ENCODE results near the gene METTL2B.
A peak's percentile ranks its signal among the peaks of the same experiment; 100 is the strongest.
"Not testable (repeated sequence)": the region's sequence is repeated elsewhere in the genome, so short reads cannot be mapped to it uniquely, and the experiment has no call there.

The METTL2B gene

DNA sequence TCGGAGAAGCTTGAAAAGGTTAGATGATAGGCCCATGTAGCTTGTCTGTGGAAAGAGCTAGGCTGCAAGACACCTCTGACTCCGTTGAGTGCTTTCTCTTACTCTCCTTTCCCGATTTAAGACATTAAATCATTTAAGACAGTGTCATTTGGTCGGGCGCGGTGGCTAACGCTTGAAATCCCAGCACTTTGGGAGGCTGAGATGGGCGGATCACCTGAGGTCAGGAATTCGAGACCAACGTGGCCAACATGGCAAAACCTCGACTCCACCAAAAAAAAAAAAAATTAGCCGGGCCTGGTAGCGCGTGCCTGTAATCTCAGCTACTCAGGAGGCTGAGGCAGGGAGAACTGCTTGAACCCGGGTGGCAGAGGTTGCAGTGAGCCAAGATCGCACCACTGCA lies 52.6 kb downstream of the METTL2B start:
- not testable (repeated sequence) for DNase-seq

DNA sequence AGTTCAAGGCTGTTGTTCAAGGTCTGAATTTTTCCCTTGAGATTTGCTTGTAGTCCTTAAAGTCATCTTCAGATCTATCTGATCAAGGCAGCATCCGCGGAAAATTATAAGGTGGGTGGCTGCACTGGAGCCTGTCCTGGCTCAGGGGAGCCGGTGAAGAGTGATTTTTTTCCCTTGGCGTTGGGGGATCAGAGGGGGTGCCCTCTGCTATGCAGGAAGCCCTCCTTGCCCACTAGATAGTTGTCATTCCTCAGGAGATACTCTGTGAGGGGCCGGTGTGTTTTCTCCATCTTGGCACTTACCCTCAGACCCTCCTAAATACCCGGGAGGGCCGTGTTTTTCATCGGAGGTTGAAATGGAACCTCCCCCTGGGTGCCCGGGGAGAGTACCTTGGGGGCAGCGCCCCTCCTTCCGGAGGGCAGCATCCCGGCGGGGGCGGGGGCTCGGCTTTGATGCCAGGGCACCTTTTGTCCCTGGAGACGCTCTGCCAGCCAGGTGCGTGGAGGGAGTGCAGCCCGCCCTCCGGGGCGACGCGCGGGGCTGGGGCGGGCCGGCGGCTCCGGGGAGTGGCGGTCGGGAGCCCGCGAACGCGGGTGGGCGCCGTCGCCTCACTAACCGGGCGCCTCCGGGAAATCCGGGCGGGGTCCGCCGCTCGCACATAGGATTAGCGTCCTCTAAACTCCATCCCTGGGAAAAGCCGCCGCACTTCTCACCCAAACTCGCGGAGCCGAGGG lies 53.7 kb downstream of the METTL2B start:
- DNase-seq: not testable (repeated sequence)

DNA sequence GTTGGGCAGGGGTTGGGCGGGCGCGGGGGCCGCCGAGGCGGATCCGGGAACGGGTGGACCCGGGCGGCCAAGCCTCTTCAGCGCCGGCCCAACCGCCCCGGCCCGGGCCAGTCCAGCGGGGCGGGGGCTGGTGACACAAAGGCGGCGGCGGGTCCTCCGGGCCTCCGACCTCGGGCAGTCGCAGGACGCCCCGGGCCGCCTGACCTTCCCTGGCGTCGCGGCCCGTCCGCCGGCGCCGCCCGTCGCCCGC lies 54.2 kb downstream of the METTL2B start:
- DNase-seq: no peak

DNA sequence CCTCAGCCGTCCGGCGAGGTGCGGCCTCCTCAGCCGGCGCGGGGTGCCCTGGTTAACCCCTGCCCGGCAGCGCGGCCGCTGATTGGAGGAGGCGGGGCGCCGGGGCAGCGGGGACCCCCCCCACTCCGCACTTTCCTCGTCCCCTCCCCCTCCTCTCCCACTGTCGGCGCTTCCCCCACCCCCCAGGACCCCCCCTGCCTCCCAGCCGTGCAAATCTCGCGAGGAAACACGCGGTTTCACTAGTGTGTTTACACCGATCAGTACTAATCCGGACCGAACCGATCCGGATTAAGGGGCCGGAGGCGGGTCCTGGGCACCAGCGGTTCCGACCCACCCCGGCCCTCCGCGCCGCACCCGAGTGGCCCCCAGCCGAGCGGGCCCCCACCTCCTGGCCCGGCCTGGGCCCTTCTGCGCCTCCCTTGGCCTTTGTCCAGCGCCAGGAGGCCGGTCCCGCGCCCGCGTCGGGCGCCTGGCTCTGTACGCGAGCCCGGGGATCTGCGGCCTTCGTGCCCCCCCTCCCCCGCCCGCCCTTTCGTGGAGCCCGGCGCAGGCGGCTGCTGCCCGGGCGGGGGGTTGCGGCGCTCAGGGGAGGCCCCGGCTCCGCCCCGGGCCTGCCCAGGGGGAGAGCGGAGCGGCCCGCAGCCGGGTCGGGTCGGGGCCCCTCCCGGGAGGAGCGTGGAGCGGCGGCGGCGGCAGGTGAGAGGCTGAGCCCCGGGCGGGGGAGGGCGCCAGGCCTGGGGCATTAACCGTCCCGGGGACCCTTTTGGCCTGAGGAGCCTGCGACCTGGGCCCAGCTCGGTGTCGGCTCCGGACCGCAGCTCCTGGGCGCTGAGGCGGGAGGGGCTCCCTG lies 54.8 kb downstream of the METTL2B start:
- peak; percentile 41 for DNase-seq

DNA sequence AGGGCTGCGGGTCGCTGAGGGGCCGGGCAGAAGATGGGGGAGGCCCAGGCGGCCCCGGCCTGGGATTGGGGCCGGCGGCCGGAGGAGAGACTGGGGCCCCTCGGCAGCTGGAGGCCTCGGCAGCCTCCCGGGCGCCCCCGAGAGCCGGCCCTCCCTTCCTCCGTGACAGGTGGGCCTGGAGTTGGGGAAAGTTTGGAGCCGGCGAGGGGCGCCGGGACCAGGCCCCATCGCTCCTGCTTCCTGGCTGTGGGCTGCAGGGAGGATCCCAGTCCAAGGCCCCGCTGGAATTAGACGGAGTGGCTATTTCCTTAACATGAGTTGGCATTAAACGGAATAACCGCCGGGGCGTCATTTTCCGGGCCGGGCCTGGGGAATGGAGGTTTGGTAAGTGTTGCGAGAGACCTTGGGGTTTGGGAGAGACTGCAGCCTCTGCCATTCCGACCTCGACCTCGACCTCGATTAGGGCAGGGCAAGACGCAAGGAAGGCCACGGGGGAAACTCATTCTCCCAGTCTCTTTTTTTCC lies 55.5 kb downstream of the METTL2B start:
- not testable (repeated sequence) for DNase-seq

DNA sequence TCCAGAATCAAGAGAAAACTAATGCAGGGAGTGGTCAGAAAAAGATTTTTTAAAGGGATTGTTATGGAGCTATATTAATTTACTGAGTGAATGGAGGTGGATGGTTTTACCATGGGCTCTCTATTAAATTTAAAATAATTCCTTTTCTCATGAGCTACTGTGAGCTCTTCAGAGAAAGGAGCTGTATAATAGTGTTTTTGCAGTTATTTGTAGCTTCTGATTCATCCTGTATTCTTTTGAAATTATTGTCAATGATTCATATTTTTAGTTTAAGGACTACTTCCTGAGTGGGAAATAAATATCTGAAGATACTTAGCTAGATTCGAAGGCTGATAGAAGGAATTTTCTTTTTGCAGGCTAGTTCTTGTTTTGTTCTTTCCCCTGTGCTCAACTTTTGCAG lies 56.4 kb downstream of the METTL2B start:
- not testable (repeated sequence) for DNase-seq

DNA sequence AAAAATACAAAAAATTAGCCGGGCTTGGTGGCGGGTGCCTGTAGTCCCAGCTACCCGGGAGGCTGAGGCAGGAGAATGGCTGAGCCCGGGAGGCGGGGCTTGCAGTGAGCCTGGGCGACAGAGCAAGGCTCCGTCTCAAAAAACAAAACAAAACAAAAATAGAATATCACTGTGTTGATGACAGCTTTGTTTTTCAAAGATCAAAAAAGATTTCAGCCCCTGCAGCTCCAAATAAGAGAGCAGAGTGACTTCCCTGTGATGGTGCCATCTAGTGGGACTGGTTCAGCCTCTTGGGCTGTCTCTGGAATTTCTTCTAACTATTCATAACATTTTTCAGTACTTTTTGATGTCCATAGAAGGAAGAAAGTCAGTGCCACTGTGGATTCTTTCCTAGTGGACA lies 60.9 kb downstream of the METTL2B start:
- DNase-seq: not testable (repeated sequence)

DNA sequence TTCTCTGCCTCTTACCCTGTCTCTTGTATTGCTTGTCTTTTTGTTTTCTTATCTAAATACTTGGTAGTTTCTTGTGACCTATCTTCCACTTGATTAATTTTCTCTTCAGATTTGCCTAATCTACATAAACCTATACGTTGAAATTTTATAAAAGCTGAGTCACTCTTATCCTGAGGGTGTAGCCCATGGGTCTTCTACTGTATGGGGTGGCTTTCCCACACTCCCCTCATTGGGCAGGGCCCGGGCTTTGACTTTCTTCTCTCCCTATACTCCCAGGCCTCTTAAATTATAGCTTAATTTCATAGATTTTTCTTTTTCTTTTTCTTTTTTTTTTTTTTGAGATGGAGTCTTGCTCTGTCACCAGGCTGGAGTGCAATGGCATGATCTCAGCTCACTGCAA lies 66.0 kb downstream of the METTL2B start:
- not testable (repeated sequence) for DNase-seq

DNA sequence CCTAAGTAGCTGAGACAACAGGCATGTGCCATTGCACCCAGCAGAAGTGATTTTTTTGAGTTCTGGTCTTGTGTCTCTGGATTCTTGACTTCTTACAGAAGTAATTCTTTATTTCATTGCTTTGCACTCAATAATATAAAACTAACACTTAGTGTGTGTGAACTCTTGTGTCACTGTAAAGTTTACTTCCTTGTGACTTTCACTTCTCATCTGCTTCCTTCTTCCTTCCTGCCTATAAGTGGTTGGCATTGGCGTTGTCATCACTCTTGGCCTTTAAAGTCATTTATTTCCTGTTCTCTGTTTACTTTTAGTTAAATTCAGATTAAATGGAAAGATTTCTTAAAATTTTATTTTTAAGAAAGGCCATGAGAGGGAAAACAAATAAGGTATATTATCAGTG lies 66.8 kb downstream of the METTL2B start:
- DNase-seq: not testable (repeated sequence)

DNA sequence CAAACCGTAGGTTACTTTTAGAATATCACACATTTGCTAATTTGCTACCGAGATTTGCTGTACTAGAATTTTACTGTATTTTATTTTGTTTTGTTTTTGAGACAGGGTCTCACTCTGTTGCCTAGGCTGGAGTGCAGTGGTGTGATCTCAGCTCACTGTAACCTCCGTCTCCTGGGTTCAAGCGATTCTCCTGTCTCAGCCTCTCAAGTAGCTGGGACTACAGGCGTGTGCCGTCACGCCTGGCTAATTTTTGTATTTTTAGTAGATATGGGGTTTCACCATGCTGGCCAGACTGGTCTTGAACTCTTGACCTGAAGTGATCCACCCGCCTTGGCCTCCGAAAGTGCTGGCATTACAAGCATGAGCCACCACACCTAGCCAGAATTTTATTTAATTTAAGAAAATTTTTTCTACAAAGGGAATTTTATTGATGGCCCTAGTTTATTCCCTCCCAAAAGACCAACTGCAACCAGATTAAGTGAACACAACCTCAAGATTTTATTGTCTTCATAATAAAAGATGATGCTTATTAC lies 69.8 kb downstream of the METTL2B start:
- DNase-seq: not testable (repeated sequence)

DNA sequence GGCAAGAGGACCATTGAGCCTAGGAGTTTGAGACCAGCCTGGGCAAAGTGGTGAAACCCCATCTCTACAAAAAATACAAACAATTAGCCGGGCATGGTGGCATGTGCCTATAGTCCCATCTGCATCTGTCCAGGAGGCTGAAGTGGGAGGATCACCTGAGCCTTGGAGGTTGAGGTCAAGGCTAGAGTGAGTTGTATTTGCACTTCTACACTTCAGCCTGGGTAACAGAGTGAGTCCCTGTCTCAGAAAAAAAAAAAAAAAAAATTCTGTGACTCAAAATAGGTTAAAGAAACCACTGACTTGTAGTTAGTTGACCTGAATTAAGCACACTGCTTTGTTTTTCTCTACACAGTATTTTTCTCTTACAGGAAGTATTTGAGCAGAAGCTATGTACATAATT lies 74.4 kb downstream of the METTL2B start:
- no peak for DNase-seq

DNA sequence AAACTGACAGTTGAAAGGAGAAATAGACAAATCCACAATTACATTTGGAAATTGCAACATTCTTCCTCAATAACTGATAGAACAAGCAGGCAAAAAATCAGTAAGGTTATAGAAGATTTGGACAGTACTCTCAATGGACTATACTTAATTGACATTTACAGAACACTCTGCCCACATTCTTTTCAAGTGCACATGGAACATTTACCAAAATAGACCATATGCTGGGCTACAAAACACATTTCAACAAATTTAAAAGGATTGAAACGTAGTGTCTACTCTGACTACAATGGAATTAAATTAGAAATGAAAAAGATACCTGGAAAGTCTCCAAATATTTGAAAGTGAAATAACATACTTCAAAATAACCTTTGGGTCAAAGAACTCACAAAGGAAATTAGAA lies 77.8 kb downstream of the METTL2B start:
- not testable (repeated sequence) for DNase-seq

All from kidney glomerular epithelial cell (primary cell).